Panc1 (cell line): Measurements from ENCODE around the gene DDI1. TPM values are rescaled to one million over a fixed set of nuclear protein-coding genes. Genes with fewer than 3 reads are reported as not detected.

Experiments used
- ATAC-seq: fragments of 200-7000 bp; cut with Tn5 transposase; 2 replicates; pipeline ENCODE4 v1.9.1; 2020; ENCODE audit warnings: mild to moderate bottlenecking, moderate library complexity
- BruUV-seq: library from RNA; stranded (reverse); fragments of 400-500 nt; replicated peaks from 2 replicates; lab custom pipeline; 2021; lab: Mats Ljungman, UMichigan
- CTCF ChIA-PET: fragments of 300-600 bp; sonication (Branson Sonifier 250); formaldehyde crosslinking; loops from one replicate; lab custom pipeline; 2022; ENCODE audit warnings: antibody characterized with exemption; lab: Charles Lee
- POLR2A ChIA-PET: fragments of 300-600 bp; sonication (Branson Sonifier 250); formaldehyde crosslinking; loops from one replicate; lab custom pipeline; 2022; ENCODE audit warnings: antibody characterized with exemption; lab: Charles Lee
- DNase-seq: peaks from one replicate; pipeline ENCODE4 v3.0.0-alpha.2; 2010; ENCODE audit warnings: low read depth, low spot score
- H3K27ac ChIP-seq: 2 replicates; pipeline ENCODE4 v1.5.1; 2011; ENCODE audit warnings: mild to moderate bottlenecking, low read length, inconsistent platforms
- H3K27me3 ChIP-seq: fragments of 200-500 bp; sonication (Bioruptor generic); 2 replicates; pipeline ENCODE4 v1.6.0; 2014; ENCODE audit warnings: low read length, inconsistent platforms; ENCODE audit not compliant: control insufficient read depth, insufficient read depth
- H3K36me3 ChIP-seq: fragments of 200-500 bp; sonication (Bioruptor generic); 2 replicates; pipeline ENCODE4 v1.5.1; 2014; ENCODE audit warnings: inconsistent platforms, mild to moderate bottlenecking, low read length, moderate library complexity; ENCODE audit not compliant: control insufficient read depth, insufficient read depth
- H3K4me1 ChIP-seq: 2 replicates; pipeline ENCODE4 v1.5.1; 2011; ENCODE audit warnings: inconsistent platforms, mild to moderate bottlenecking, low read length, moderate library complexity; ENCODE audit not compliant: control insufficient read depth, insufficient read depth
- H3K4me3 ChIP-seq, 2 experiments: 2 replicates each; pipeline ENCODE4 v1.5.1; 2011 to 2012; ENCODE audit warnings: low read depth in 2 of 2, low read length in 2 of 2, mild to moderate bottlenecking in 2 of 2, inconsistent platforms in 1 of 2, moderate library complexity in 1 of 2
- H3K9me3 ChIP-seq: fragments of 200-500 bp; sonication (Bioruptor generic); 2 replicates; pipeline ENCODE4 v1.5.1; 2014; ENCODE audit warnings: low read depth, mild to moderate bottlenecking, inconsistent platforms, low read length, moderate library complexity; ENCODE audit not compliant: control insufficient read depth, insufficient read depth
- CTCF ChIP-seq: fragments of 450-650 bp; IDR thresholded peaks from 2 replicates; pipeline ENCODE4 v1.5.1; 2017; ENCODE audit warnings: mild to moderate bottlenecking
- POLR2AphosphoS5 ChIP-seq: IDR thresholded peaks from 2 replicates; pipeline ENCODE4 v1.6.1; 2012; ENCODE audit warnings: mild to moderate bottlenecking, low read depth, low read length, moderate library complexity
- SIN3A ChIP-seq: IDR thresholded peaks from 2 replicates; pipeline ENCODE4 v1.6.1; 2012; ENCODE audit warnings: low read depth, mild to moderate bottlenecking, low read length, moderate library complexity, borderline replicate concordance; ENCODE audit not compliant: insufficient read depth
- TCF7L2 ChIP-seq: IDR thresholded peaks from 2 replicates; pipeline ENCODE4 v1.6.1; 2011; ENCODE audit warnings: mild to moderate bottlenecking, low read depth, low read length, inconsistent platforms
- in situ Hi-C: cut with HindIII; loops from 2 replicates; pipeline ENCODE4 v1.10.0; 2016; ENCODE audit warnings: low sequenced_read_pairs, low pct_unique_long_range_greater_than_20kb
- intact Hi-C: fragments of 100-400 bp; cut with micrococcal nuclease; formaldehyde crosslinking; loops from one replicate; pipeline ENCODE4 v1.10.0; 2022; ENCODE audit not compliant: unreplicated experiment
- total RNA-seq: library from RNA; stranded (reverse); gene quantifications from one replicate; pipeline ENCODE4 v1.2.1, GENCODE V29; 2021; ENCODE audit not compliant: unreplicated experiment
- TF ChIP-seq, protein P1 (sequence below), 2 experiments: IDR thresholded peaks; 2 replicates each; pipeline ENCODE4 v1.6.1; 2011 to 2012; ENCODE audit warnings: low read depth in 2 of 2, control low read depth in 1 of 2, low read length in 1 of 2, mild to moderate bottlenecking in 1 of 2, moderate library complexity in 1 of 2; ENCODE audit not compliant: insufficient read depth in 1 of 2

Gene DDI1
- total RNA-seq, 1 experiment from 2014 or later: not detected

DNA sequence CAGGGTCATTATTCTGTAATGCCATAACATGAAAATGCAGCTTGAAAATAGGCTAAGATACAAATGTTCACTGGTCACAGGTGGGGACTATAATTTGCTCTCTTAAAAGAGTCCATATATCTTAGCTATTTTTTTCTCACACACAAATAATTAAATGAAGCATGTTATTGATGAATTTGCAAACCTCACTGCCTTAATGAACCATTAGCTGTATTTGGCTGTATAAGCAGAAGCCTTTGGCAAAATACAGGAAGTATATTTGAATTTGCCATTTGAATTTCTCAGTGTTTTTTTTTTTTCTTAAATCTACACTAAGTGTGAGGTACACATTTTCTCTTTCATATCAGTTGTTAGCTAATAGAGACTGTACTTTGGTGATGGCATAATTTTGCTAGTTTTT is 38.7 kb downstream of the DDI1 start:
- H3K27me3 ChIP-seq: no peaks in the 10 kb centered on the region
- DNase-seq: no peak
- H3K9me3 ChIP-seq: no peaks in the 10 kb centered on the region
- H3K36me3 ChIP-seq: no peaks in the 10 kb centered on the region
- no peak overlapping the region for H3K27ac ChIP-seq
- ChIA-PET POLR2A (no interaction called here), CTCF (no interaction called here)
- BruUV-seq: no TSS peak
- H3K4me1 ChIP-seq: no peaks in the 10 kb centered on the region
- ATAC-seq: no peak
- intact Hi-C loops (no loop called here), in situ Hi-C loops (no loop called here)
- H3K4me3 ChIP-seq: no peak overlapping the region
- TF ChIP-seq, protein P1, sequence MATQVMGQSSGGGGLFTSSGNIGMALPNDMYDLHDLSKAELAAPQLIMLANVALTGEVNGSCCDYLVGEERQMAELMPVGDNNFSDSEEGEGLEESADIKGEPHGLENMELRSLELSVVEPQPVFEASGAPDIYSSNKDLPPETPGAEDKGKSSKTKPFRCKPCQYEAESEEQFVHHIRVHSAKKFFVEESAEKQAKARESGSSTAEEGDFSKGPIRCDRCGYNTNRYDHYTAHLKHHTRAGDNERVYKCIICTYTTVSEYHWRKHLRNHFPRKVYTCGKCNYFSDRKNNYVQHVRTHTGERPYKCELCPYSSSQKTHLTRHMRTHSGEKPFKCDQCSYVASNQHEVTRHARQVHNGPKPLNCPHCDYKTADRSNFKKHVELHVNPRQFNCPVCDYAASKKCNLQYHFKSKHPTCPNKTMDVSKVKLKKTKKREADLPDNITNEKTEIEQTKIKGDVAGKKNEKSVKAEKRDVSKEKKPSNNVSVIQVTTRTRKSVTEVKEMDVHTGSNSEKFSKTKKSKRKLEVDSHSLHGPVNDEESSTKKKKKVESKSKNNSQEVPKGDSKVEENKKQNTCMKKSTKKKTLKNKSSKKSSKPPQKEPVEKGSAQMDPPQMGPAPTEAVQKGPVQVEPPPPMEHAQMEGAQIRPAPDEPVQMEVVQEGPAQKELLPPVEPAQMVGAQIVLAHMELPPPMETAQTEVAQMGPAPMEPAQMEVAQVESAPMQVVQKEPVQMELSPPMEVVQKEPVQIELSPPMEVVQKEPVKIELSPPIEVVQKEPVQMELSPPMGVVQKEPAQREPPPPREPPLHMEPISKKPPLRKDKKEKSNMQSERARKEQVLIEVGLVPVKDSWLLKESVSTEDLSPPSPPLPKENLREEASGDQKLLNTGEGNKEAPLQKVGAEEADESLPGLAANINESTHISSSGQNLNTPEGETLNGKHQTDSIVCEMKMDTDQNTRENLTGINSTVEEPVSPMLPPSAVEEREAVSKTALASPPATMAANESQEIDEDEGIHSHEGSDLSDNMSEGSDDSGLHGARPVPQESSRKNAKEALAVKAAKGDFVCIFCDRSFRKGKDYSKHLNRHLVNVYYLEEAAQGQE (IDR thresholded peaks at IDR 0.05; ENCODE audit: insufficient read depth in 1 of 2, low read depth in 2 of 2, low read length in 1 of 2): no peak
- no peak for TF ChIP-seq CTCF
- no peak for TF ChIP-seq SIN3A
- no peak for TF ChIP-seq POLR2AphosphoS5
- TF ChIP-seq TCF7L2: no peak

DNA sequence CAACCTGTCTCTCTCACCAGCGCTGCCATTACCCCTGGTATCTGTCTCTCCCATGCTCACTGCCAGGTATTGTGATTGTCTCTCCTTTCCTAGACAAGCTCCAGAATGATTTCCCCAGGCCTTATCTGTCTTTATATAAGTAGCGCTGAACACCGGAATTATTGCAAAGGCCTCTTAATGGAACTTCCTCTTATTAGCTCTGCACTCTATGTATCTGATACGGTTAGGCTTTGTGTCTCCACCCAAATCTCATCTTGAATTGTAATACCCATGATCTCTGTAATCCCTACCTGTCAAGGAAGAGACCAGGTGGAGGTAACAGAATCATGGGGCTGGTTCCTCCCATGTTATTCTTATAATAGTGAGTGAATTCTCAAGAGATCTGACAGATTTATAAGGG is 39.3 kb downstream of the DDI1 start:
- BruUV-seq: no TSS peak
- no peak for TF ChIP-seq TCF7L2
- TF ChIP-seq, protein P1 (IDR thresholded peaks at IDR 0.05; ENCODE audit: insufficient read depth in 1 of 2, low read depth in 2 of 2, low read length in 1 of 2): no peak
- no peak for TF ChIP-seq CTCF
- no peak for TF ChIP-seq POLR2AphosphoS5
- TF ChIP-seq SIN3A: no peak
- ChIA-PET CTCF (no interaction called here), POLR2A (no interaction called here)
- in situ Hi-C loops: no loop called here
- Histone ChIP-seq H3K9me3 (no peaks in the 10 kb centered on the region), H3K27ac (no peak overlapping the region), H3K4me1 (no peaks in the 10 kb centered on the region), H3K36me3 (no peaks in the 10 kb centered on the region), H3K27me3 (no peaks in the 10 kb centered on the region), H3K4me3 (no peak overlapping the region)
- intact Hi-C loops: no loop called here
- DNase-seq: no peak
- no peak for ATAC-seq
